Measurements from ENCODE around the gene RRP9.
A peak's percentile ranks its signal among the peaks of the same experiment; 100 is the strongest.

- peak in 1 of 11 experiments; percentile 20 for TF ChIP-seq CTCF (IDR thresholded peaks at IDR 0.05 in 8 of 11, conservative IDR thresholded peaks at IDR 0.05 in 3 of 11)
- no peak for TF ChIP-seq POLR2A (IDR thresholded peaks at IDR 0.05)
Measured at GRCh38 chr3:51975852-51976549, 34.3 kb upstream of the RRP9 start.
